A549 (cell line): ENCODE data around the gene ZBTB22. TPM values are rescaled to one million over a fixed set of nuclear protein-coding genes. Genes with fewer than 3 reads are reported as not detected.
A peak's percentile ranks its signal among the peaks of the same experiment; 100 is the strongest.
"Not testable (repeated sequence)": the region's sequence is repeated elsewhere in the genome, so short reads cannot be mapped to it uniquely, and the experiment has no call there.

Source experiments
- ATAC-seq, 2 experiments: fragments of 200-7000 bp in 1 of 2; fragments of >200 bp in 1 of 2; cut with Nextera tagmentation in 1 of 2; cut with Tn5 transposase in 1 of 2; 3 replicates each; pipeline versions ENCODE4 v1.8.0 to v1.9.1; 2018 to 2020; ENCODE audit warnings: mild to moderate bottlenecking in 1 of 2, moderate library complexity in 1 of 2
- CTCF ChIA-PET: fragments of 300-600 bp; sonication (Branson Sonifier 250); formaldehyde crosslinking; extraction: SDS; loops from one replicate; lab custom pipeline; 2021; ENCODE audit warnings: antibody characterized with exemption, inconsistent platforms; lab: Yijun Ruan, JAX
- POLR2A ChIA-PET: fragments of 350-600 bp; formaldehyde crosslinking; extraction: SDS; loops from one replicate; lab custom pipeline; 2021; ENCODE audit warnings: antibody characterized with exemption, inconsistent platforms; lab: Yijun Ruan, JAX
- DNase-seq, 2 experiments: peaks; one replicate each; pipeline versions ENCODE4 v3.0.0 to v3.0.0-alpha.2; 2011 to 2016; ENCODE audit warnings: low read depth in 1 of 2, low spot score in 1 of 2
- FAIRE-seq: peaks from 2 replicates; lab custom pipeline; 2011; peaks lifted over from hg19 to GRCh38; lab: Jason Lieb, UNC
- H3K27ac ChIP-seq, 2 experiments: fragments of >200 bp; sonication (Bioruptor Twin); formaldehyde crosslinking; 3 replicates each; pipeline ENCODE4 v1.5.1; 2016 to 2017
- H3K4me1 ChIP-seq: fragments of >200 bp; sonication (Bioruptor Twin); formaldehyde crosslinking; 3 replicates; pipeline ENCODE4 v1.6.1; 2016
- H3K4me2 ChIP-seq: fragments of >200 bp; sonication (Bioruptor Twin); formaldehyde crosslinking; 3 replicates; pipeline ENCODE4 v1.6.1; 2016
- H3K4me3 ChIP-seq: fragments of >200 bp; sonication (Bioruptor Twin); formaldehyde crosslinking; 3 replicates; pipeline ENCODE4 v1.5.1; 2016
- H3K9me3 ChIP-seq: fragments of >200 bp; sonication (Bioruptor Twin); formaldehyde crosslinking; 3 replicates; pipeline ENCODE4 v1.6.1; 2016
- BHLHE40 ChIP-seq: IDR thresholded peaks from 2 replicates; pipeline ENCODE4 v1.6.1; 2012; ENCODE audit warnings: low read depth, low read length, inconsistent platforms
- CHD2 ChIP-seq: fragments of 150-350 bp; IDR thresholded peaks from 2 replicates; pipeline ENCODE4 v1.6.1; 2014; ENCODE audit warnings: low read length; ENCODE audit not compliant: partially characterized antibody
- CTCF ChIP-seq: fragments of >200 bp; sonication (Bioruptor Twin); formaldehyde crosslinking; IDR thresholded peaks from 3 replicates; pipeline ENCODE4 v1.5.1; 2016
- E2F6 ChIP-seq: IDR thresholded peaks from 2 replicates; pipeline ENCODE4 v1.6.1; 2012; ENCODE audit warnings: low read depth, borderline replicate concordance
- ELK1 ChIP-seq: fragments of 150-350 bp; IDR thresholded peaks from 2 replicates; pipeline ENCODE4 v1.6.1; 2014; ENCODE audit warnings: low read depth, mild to moderate bottlenecking, low read length
- GATA3 ChIP-seq: IDR thresholded peaks from 2 replicates; pipeline ENCODE4 v1.6.1; 2012; ENCODE audit warnings: borderline replicate concordance
- HEYL ChIP-seq: fragments of 250-450 bp; sonication (Bioruptor Pico); IDR thresholded peaks from 2 replicates; pipeline ENCODE4 v1.8.0; 2021; ENCODE audit warnings: mild to moderate bottlenecking, moderate library complexity
- HOXA7 ChIP-seq: fragments of 250-450 bp; sonication (Bioruptor Pico); IDR thresholded peaks from 2 replicates; pipeline ENCODE4 v1.5.0; 2020; ENCODE audit warnings: mild to moderate bottlenecking, moderate library complexity
- MAX ChIP-seq: IDR thresholded peaks from 2 replicates; pipeline ENCODE4 v1.6.1; 2012
- NFE2L2 ChIP-seq: fragments of 150-350 bp; conservative IDR thresholded peaks from 2 replicates; pipeline ENCODE4 v1.6.1; 2014; ENCODE audit warnings: low read length
- NR3C1 ChIP-seq: fragments of >200 bp; sonication (Bioruptor Twin); formaldehyde crosslinking; IDR thresholded peaks from 3 replicates; pipeline ENCODE4 v1.6.1; 2017
- POLR2A ChIP-seq: IDR thresholded peaks from 2 replicates; pipeline ENCODE4 v1.6.1; 2012; ENCODE audit warnings: mild to moderate bottlenecking, low read length
- RAD21 ChIP-seq, 2 experiments: fragments of >200 bp in 1 of 2; sonication (Bioruptor Twin) in 1 of 2; formaldehyde crosslinking in 1 of 2; IDR thresholded peaks in 1 of 2; conservative IDR thresholded peaks in 1 of 2; 2 replicates in 1 of 2; 3 replicates in 1 of 2; pipeline ENCODE4 v1.6.1; 2012 to 2018; ENCODE audit warnings: inconsistent platforms in 1 of 2
- USF2 ChIP-seq: fragments of 450-650 bp; IDR thresholded peaks from 2 replicates; pipeline ENCODE4 v1.6.1; 2014; ENCODE audit warnings: antibody characterized with exemption
- ZFP36 ChIP-seq: fragments of 450-650 bp; IDR thresholded peaks from 2 replicates; pipeline ENCODE4 v1.6.1; 2014; ENCODE audit warnings: borderline replicate concordance; ENCODE audit not compliant: partially characterized antibody
- WGBS: methylation state at CpG from one replicate; pipeline ENCODE4 v1.1.6; 2017; ENCODE audit errors: missing lambda C conversion rate; 5-methylcytosine and 5-hydroxymethylcytosine counted together
- polyA plus RNA-seq, 4 experiments: library from polyadenylated mRNA; depleted of rRNA in 3 of 4; stranded (reverse); fragments of >200 nt; fragmentation: RNase III in 1 of 4; extraction: RNeasy Plus Mini Kit Qiagen cat#74134 plus additional on column Dnase treatment in 1 of 4; gene quantifications; 2 replicates in 3 of 4; 3 replicates in 1 of 4; pipeline ENCODE4 v1.2.3, GENCODE V29; 2011 to 2017

Gene ZBTB22
- polyA plus RNA-seq, 2 of the 4 experiments (the other 2 are of a cell fraction): 3.2 to 8.3 TPM

GRCh38 chr6:33365206-33365971 is 47.8 kb upstream of the ZBTB22 start:
- CTCF ChIA-PET: interaction anchor here (0.5 to 2.1 kb wide), 2 partner anchors 10 to 38 kb away, joined by 3 to 8 read pairs; no protein-coding TSS in a partner anchor
- H3K27ac ChIP-seq, DNase-seq, H3K4me1 ChIP-seq, H3K4me3 ChIP-seq, POLR2A ChIA-PET, H3K9me3 ChIP-seq, H3K4me2 ChIP-seq, FAIRE-seq: not testable (repeated sequence)
- WGBS: 69% methylated on average over 4 of the region's 10 CpGs
- peak; percentile 54 to 75; a peak in 5 of 6 replicates for ATAC-seq

- H3K4me3 ChIP-seq, FAIRE-seq, POLR2A ChIA-PET, H3K9me3 ChIP-seq, H3K4me2 ChIP-seq, H3K27ac ChIP-seq, H3K4me1 ChIP-seq: not testable (repeated sequence)
- WGBS: 47% methylated on average over 5 of the region's 8 CpGs
- CTCF ChIA-PET: interaction anchor here (0.5 to 2.1 kb wide), 3 partner anchors 11 to 44 kb away, joined by 3 to 8 read pairs (median 3); no protein-coding TSS in a partner anchor
- DNase-seq (peak in 1 of 2 experiments; percentile 26), ATAC-seq (peak; percentile 49 to 59; a peak in 2 of 6 replicates)
Observed at GRCh38 chr6:33364475-33365205, 47.1 kb upstream of the ZBTB22 start.

- H3K27ac ChIP-seq, ATAC-seq, H3K4me1 ChIP-seq, DNase-seq, CTCF ChIA-PET, H3K4me3 ChIP-seq, FAIRE-seq, H3K9me3 ChIP-seq, POLR2A ChIA-PET, H3K4me2 ChIP-seq: not testable (repeated sequence)
- 85% methylated on average over 12 of the region's 12 CpGs for WGBS
Observed at GRCh38 chr6:33363486-33363885, 45.9 kb upstream of the ZBTB22 start.

- H3K4me1 ChIP-seq: peaks cover 6% of the 10 kb centered on the region; the same call in 2 of the 3 replicates
- DNase-seq: no peak
- H3K9me3 ChIP-seq: no peaks in the 10 kb centered on the region
- no peak for FAIRE-seq
- H3K4me3 ChIP-seq: no peak overlapping the region
- H3K27ac ChIP-seq: no peak overlapping the region
- no peak for TF ChIP-seq HEYL (CRISPR knock-in tag)
- no peak for TF ChIP-seq ELK1
- no peak for TF ChIP-seq NFE2L2
- TF ChIP-seq HOXA7 (CRISPR knock-in tag): no peak
- no peak for TF ChIP-seq BHLHE40
- no peak for TF ChIP-seq ZFP36
- no peak for TF ChIP-seq CTCF
- TF ChIP-seq USF2: no peak
- no peak for TF ChIP-seq CHD2
- no peak for TF ChIP-seq POLR2A
- no peak for TF ChIP-seq MAX
- TF ChIP-seq GATA3: no peak
- TF ChIP-seq RAD21 (conservative IDR thresholded peaks at IDR 0.05 in 1 of 2, IDR thresholded peaks at IDR 0.05 in 1 of 2): no peak
- no peak for TF ChIP-seq E2F6
- no peak for TF ChIP-seq NR3C1
- no peak for ATAC-seq
- no peak overlapping the region for H3K4me2 ChIP-seq
- POLR2A ChIA-PET: no interaction called here
- CTCF ChIA-PET: interaction anchor here (0.9 to 2.5 kb wide), 3 partner anchors 14 to 31 kb away, joined by 4 to 13 read pairs (median 7); no protein-coding TSS in a partner anchor
Observed at GRCh38 chr6:33359331-33359730, 41.8 kb upstream of the ZBTB22 start.

- H3K27ac ChIP-seq, H3K4me1 ChIP-seq, H3K9me3 ChIP-seq, ATAC-seq, H3K4me3 ChIP-seq, FAIRE-seq, POLR2A ChIA-PET: not testable (repeated sequence)
- H3K4me2 ChIP-seq: peak overlapping the region; percentile 28; the same call in 2 of the 3 replicates
- WGBS: 56% methylated on average over 13 of the region's 13 CpGs
- CTCF ChIA-PET: interaction anchor here (2.5 kb wide), 1 partner anchor 12 kb away, joined by 13 read pairs; no protein-coding TSS in a partner anchor
- DNase-seq: peak in 1 of 2 experiments; percentile 44
Observed at GRCh38 chr6:33357160-33357871, 39.8 kb upstream of the ZBTB22 start.
